ENCODE results near the gene VMP1.

VMP1 gene

GRCh38 chr17:59711936-59712335, 4.5 kb downstream of the VMP1 start:
- DNase-seq (ENCODE audit: low read depth in 3 of 3) = no peak

GRCh38 chr17:59712862-59713261, 5.4 kb downstream of the VMP1 start:
- DNase-seq (ENCODE audit: low read depth in 3 of 3) = no peak

DNA sequence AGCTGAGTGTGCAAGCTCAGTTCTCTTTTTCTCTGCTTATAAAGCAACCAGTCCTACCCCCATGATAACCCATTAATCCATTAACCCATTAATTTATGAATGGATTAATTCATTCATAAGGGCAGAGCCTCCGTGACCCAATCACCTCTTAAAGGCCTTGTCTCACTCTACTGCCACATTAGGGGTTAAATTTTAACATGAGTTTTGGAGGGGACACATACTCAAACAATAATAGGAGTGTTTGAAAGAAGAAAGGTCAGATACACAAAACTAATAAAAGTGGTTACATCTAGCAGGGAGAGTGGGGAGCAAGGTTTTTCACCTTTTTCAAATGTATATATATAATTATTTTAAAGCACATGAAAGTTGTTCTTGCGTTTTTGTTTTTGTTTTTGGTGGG, 6.8 kb downstream of the VMP1 start:
- DNase-seq (ENCODE audit: low read depth in 3 of 3) = no peak

DNA sequence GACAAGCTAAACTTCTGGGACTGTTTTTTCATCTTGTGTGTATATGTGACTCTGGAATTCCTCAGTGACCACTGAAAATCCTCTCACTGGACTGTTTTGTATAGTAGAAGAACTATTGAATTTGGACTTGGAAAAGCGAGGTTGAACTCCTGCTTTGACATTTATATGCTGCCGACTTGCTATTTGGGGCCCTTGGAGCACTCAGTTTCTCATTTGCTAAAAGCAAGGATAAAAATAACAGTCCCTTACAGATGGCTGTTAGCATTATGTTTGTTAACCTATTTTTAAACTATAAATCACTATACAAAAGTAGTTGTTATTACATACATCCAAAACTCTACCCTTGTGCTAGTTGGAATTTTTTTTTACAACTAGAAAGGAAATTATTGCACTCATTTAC, 9.0 kb downstream of the VMP1 start:
- DNase-seq (ENCODE audit: low read depth in 3 of 3) = no peak

DNA sequence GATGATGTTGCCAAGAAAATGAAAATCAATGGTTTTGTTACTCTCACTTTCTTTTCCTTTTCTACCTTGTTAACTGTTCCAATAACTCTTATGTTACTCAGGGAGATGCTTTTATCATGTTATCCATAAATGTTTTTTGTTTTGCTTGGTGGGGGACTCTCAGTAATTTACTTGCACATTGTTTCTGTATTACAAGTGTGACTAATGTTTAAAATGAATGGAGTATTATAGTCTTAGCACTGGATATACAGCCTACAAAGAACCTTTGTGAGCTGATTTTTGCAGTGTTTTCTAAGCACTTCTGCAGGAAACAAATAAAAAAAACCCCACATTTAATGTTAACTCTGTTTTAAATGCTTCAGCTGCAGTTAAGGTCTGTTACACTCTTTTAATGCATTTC, 12.1 kb downstream of the VMP1 start:
- no peak for DNase-seq (ENCODE audit: low read depth in 3 of 3)

- no peak for DNase-seq (ENCODE audit: low read depth in 3 of 3)
Observed at GRCh38 chr17:59722623-59723022, 15.2 kb downstream of the VMP1 start.

GRCh38 chr17:59723041-59723440, 15.6 kb downstream of the VMP1 start:
- DNase-seq (ENCODE audit: low read depth in 3 of 3) = no peak

- DNase-seq (ENCODE audit: low read depth in 3 of 3) = no peak
Observed at GRCh38 chr17:59723607-59724006, 16.2 kb downstream of the VMP1 start.

DNA sequence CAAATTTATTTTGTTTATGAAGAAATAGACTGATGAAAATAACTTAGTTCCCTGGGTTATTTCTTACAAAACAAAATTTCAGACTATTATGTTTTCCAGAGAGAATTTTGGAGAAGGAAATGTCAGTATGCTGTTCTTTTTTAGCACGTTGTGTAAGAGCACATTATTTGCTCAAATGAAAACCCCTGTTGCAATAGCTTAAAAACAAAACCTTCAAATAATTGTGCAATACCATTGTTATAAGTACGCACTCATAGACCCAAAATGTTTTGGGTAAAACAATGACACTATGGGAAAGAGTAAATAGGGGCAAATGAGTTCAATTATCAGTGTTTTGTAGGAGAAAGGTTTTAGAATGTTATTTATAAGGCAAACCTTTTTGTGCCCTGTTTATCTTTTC, 18.2 kb downstream of the VMP1 start:
- no peak for DNase-seq (ENCODE audit: low read depth in 3 of 3)

DNA sequence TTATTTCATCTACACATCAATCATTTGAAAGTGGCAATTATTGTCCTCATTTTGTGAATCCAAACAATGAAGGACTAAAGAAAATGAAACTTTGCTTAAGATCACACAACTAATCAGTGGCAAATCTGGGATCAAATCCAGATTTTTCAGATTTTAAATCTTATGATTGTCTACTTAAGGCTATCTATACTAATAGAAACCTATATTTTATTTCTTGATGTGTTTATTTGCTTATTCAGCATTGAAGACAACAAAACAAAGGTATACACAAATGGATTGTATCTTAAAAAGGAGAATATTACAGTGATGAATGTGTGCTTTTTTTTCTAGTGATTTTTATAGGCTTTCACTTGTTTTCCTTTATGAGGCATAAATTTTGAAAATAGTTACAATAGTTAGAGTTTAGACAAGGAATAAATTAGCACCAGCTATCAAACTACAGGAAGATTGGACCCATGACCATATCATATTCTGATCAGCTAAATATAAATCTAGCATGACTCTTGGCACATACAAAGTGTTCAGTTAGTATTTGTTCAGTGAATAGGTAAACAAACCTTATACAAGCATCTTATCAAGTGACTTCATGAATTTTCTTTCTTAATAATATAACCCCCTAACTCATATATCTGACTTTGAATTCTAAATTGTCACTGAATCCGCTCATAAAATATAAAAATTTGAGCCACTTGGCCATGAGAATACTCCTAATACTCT, 20.5 kb downstream of the VMP1 start:
- no peak for DNase-seq (ENCODE audit: low read depth in 3 of 3)

GRCh38 chr17:59730268-59730834, 22.9 kb downstream of the VMP1 start:
- DNase-seq (ENCODE audit: low read depth in 3 of 3) = no peak

- DNase-seq (ENCODE audit: low read depth in 3 of 3) = no peak
Observed at GRCh38 chr17:59733697-59734096, 26.2 kb downstream of the VMP1 start.

DNA sequence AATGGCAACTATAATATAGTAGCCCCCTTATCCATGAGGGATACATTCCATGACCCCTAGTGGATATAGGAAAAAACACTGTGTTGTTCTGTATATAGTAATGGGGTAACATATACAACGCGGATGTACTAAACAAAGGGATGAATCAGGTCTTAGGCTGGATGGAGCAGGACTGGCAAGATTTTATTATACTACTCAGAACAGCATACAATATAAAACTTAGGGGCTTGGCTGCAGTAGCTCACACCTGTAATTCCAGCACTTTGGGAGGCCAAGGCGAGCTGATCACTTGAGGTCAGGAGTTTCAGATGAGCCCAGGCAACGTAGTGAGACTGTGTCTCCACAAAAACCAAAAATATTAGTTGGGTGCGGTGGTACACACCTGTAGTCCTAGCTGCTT, 26.8 kb downstream of the VMP1 start:
- no peak for DNase-seq (ENCODE audit: low read depth in 3 of 3)

GRCh38 chr17:59737324-59737723, 29.9 kb downstream of the VMP1 start:
- no peak for DNase-seq (ENCODE audit: low read depth in 3 of 3)

GRCh38 chr17:59743842-59744241, 36.4 kb downstream of the VMP1 start:
- DNase-seq (ENCODE audit: low read depth in 3 of 3) = no peak

- no peak for DNase-seq (ENCODE audit: low read depth in 3 of 3)
Observed at GRCh38 chr17:59745040-59745439, 37.6 kb downstream of the VMP1 start.

DNA sequence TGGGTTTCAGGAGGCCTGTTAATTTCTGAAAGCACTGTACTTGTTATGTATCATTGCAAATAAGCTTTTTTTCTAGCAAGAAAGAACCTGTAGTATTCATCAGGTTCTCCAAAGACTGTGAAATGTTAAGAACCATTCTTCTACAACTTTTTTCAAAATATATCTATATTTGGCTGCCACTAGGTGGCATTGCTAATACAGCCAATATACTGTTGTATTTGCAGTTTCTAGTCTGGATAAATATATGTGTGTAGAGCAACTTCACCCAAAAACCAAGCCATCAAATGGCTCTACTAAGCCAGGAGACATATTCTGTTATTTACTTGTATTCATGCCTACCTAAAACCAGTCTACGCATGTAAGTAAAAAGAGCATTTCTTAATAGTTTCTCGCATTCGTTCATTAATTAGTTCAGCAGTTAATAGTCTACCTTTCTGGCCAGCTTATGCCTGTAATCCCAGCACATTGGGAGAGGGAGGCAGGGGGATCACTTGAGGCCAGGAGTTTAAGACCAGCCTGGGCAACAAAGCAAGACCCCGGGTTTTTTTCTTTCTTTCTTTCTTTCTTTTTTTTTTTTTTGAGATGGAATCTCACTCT, 39.5 kb downstream of the VMP1 start:
- DNase-seq (ENCODE audit: low read depth in 3 of 3) = no peak

GRCh38 chr17:59748591-59748990, 41.1 kb downstream of the VMP1 start:
- DNase-seq (ENCODE audit: low read depth in 3 of 3) = no peak

DNA sequence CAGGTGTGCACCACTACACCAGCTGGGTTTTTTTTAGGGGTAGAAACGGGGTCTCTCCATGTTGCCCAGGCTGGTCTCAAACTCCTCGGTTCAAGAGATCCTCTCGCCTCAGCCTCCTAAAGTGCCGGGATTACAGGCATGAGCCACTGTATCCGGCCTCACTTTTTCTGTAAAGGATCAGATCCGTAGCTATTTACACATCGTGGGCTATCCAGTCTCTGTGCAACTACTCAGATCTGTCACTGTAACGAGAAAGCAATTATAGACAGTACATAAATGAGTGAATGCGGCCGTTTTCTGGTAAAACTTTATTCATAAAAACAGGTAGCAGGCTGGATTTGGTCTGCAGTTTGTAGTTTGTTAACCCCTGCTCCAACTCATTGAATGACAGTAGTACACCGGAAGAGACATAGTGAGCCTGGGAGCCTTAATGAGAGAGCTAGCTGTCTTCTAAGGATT, 44.5 kb downstream of the VMP1 start:
- DNase-seq (ENCODE audit: low read depth in 3 of 3) = no peak

- no peak for DNase-seq (ENCODE audit: low read depth in 3 of 3)
Observed at GRCh38 chr17:59752446-59752845, 45.0 kb downstream of the VMP1 start.

GRCh38 chr17:59752922-59753321, 45.5 kb downstream of the VMP1 start:
- DNase-seq (ENCODE audit: low read depth in 3 of 3) = no peak

DNA sequence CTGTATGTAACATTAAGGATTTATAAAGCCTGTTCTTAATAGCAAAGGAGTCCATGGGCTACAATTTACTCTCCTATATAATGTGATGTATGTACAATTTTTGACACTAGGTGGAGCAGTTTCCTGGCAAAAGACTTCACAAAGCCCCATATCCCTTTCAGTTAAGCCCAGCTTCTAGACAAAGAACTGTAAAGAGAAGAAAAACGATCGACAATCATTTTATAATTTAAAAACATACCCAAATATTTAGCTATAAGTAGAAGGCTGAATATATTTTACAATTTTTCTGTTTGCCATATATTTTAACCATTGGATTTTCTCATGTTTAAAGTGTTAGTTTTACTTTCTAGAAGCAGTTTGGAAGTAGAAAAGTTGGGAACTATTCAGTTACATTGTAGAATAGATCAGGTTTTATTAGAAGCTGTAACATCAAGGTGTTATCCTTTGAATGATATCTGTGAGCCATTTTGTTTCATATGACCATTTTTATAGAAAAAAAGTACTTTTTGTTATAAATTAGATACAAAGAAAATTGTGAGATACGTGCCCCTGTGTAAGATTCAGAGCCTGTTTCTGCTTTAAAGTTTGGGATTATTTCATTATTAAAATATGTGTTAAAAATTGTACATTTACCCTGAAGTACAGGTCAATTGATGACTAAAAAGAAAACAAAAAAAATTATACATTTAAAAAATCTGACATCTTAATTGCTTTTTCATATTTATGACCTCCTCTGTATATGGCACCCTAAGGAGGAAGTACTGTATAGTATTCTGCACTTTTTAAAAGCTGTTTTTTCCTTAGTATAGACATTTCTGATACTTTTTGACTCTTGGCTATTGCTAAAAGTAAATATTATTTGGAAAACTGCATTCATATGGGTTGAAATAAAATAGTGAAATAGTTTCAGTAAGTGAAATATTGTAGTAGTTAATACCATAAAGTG, 46.3 kb downstream of the VMP1 start:
- no peak for DNase-seq (ENCODE audit: low read depth in 3 of 3)
